GM18511 (cell line): ENCODE results near the gene HIPK2.

Source experiments
- ATAC-seq: cut with Tn5 transposase; IDR thresholded peaks from one replicate; pipeline ENCODE4 v1.9.1; 2021; ENCODE audit warnings: mild to moderate bottlenecking, moderate library complexity; ENCODE audit not compliant: unreplicated experiment

Gene HIPK2

DNA sequence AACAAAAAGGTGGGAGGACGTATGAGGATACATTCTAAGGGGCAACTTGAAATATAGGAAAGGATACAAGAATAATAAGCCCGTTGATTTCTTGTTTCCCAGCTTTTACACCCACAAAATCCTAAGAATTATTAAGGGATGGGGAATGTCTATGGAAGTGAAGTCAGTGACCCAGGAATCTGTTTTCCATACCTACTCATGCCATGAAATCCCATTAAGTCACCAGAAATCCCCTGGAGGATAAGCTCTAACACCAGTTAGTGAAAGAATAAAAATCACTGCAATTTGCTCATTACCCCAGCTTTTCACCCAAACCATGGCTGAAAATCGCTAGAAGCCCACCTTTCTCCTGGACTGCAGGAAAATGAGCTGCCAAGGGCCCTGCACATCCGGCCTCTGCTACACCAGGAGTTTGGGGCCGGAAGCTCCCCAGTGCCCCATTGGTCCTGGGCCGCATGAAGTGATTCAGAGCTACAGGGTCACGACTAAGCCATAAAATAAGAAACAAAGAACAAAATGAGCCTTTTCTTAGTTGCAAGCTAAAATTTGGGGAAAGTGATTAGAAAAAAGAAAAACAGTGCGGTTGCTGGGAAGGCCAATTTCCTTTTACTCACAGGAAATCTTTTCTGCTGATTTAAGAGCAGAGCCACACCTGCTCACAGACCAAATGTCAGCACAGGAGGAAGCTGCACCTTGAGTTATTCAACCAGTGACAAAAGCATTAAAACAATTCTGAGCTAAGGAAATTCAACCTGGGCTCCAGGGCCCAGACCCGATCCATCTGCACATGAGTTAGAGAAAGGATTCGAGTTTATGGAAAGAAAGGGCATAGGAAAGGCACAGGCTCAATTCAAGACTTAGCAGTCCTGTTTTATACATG, 40.3 kb downstream of the HIPK2 start:
- no peak for ATAC-seq

DNA sequence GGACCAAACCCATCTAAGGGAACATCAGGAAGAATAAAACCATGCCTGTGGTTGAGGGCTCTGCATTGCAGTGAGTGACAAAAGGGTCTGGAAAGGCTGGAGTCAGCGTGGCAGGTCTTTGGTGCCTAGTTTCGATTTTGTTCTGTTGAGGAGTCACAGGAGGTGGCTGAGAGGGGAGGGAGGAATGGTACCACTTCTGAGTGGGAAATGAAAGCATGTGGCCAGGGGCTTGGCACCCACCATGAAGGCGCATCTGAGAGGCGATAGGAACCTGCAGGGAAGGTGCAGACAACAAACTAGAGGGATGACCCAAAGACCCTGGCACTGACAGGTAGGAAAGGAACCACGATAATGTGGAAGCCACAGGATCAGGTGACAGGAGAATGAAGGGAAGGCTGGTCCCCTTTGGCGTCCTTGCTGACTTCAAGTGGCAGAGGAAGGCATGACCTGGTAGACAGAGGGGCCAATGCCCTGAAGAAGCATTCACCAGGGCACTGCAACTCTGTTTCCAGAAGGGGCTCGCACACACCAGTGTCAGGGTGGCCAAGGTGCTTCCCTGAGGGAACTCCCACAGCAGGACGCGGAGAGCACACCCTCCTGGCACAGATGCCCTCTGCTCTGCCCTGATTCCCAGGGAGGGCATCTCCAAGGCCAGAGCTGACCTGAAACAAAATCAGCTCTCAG, 41.7 kb downstream of the HIPK2 start:
- ATAC-seq, result no peak

DNA sequence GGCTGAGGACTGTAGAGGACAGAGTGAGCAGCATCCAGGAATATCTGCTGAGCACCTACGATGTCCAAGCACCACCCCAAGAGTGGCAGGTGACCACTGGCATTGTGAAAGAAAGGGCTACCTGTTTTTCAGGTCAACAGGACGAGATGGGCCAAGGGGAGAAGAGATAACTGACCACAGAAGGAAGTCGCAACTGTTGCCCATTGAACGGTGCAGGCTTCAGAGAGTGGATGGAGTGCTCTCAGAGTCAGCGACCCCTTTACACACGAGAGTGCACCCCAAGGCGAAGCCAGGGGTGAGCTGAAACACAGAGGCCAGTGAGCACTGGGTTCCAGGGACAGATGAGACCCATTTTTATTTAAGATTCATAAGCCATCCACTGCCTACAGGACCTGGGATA, 42.3 kb downstream of the HIPK2 start:
- ATAC-seq, result no peak

DNA sequence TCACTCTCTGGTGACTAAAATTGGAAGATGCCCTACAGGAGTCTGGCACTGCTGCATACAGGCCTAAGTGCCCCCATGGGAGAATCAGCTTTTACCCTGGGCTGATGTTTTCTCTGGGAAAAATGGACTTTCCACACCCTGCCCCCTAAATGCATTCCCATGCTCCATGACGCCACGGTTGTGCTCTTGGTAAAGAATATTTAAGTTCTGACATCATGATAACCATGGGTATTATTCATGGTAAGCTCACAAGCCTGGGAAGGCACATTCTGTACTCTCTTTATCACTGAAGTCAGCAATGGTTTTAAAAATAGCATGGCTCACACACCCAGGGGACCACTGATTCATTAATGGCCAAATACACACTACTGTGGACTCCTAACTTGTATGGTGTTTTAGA, 43.4 kb downstream of the HIPK2 start:
- no peak for ATAC-seq

DNA sequence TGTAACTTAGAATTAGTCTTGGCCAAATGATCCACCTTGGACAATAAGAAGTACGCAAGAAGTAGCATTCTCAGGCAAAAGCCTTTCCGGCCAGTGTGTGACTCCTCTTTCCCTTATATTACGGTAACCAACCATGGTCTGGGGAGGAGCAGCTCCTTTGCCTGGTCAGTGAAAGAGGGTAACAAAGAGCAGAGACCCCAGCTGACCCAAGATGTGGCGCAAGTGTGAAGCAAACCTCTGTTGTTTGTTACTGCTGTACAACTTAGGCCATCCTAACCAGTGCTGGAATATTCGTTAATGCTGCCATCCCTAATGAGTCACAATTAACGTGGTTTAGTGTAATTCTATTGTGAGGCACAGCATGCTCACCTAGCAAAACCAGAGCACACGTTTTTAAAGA, 44.0 kb downstream of the HIPK2 start:
- ATAC-seq, result no peak

GRCh38 chr7:139732471-139733167, 45.2 kb downstream of the HIPK2 start:
- ATAC-seq, result no peak

- no peak for ATAC-seq
These were observed 45.9 kb downstream of the HIPK2 start for GRCh38 chr7:139731802-139732470.

- ATAC-seq, result no peak
These were observed 46.8 kb downstream of the HIPK2 start for GRCh38 chr7:139730746-139731612.

DNA sequence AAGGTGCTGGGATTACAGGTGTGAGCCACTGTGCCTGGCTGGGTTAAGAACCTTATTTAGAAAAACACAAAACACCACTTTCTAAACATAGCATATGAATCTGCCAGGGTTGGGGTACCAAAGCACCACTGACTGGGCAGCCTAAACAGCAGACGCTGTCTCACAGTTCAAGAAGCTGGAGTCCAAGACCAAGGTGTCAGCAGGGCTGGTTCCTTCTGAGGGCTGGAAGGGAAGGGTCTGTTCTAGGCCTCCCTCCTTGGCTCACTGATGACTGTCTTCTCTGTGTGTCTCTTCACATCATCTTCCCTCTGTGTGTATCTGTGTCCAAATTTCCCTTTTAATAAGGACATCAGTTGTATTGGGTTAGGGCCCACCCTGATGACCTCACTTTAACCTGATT, 49.6 kb downstream of the HIPK2 start:
- no peak for ATAC-seq

DNA sequence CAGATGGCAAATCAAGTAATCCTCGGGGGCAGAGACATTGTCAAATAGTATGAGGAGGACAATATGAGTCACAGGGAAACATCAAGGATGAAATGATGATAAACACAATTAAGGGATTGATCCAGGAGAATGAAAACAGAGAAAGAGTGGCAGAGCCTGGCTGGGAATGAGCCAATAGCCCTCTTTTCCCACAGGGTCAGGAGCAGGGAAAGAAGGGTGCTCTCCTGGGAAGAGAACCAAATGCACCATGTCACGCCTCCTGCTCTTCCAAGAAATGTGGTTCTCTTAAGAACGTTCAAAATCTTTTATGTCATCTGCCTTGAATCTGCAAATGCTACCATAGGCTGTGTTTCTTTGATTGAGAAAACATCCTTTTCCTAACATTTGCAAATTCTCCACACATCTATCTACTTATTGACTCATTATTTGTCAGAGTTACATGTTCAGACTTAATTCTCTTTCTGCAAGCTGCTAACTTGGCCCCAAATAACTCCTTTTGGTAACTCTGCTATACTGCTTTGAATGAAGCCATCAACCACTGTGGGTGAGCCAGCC, 50.6 kb downstream of the HIPK2 start:
- ATAC-seq, result no peak

DNA sequence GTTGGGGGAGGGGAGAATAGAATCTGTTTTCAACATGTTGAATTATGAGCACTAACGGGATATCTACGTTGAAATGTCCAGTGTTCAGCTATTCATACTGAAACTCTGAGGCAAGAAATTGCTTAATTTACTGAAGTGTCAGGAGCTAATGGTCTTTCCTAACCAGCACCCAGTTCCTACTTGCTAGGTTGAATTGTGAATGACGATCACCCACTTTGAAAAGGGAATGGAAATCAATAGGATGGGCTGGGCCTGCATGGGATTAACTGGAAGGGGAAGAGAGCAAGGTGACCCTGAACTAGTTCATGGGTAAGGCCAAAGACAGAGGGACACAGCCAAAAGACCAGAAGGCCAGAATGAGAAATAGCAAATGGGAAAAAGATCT, 51.3 kb downstream of the HIPK2 start:
- ATAC-seq, result no peak

GRCh38 chr7:139725858-139726484, 51.8 kb downstream of the HIPK2 start:
- ATAC-seq, result no peak

DNA sequence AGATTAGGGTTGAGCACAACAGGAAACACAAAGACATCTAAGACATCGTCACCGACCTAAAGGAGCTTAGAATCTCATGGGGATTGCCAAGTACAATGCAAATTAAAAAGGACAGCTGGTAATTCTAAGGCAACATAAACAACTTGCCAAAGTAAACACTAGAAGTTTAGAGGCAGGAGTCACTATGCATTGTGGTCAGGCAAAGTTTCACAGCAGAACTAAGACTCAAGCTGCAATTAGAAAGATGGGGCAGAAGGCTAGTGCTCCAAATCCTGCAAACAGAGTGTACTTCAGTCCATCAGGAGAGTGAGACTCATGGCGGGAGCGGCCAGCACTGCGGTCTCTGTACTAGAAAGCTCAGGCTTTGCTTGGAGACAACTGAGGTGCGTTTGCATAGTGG, 52.7 kb downstream of the HIPK2 start:
- ATAC-seq, result peak; percentile 77

DNA sequence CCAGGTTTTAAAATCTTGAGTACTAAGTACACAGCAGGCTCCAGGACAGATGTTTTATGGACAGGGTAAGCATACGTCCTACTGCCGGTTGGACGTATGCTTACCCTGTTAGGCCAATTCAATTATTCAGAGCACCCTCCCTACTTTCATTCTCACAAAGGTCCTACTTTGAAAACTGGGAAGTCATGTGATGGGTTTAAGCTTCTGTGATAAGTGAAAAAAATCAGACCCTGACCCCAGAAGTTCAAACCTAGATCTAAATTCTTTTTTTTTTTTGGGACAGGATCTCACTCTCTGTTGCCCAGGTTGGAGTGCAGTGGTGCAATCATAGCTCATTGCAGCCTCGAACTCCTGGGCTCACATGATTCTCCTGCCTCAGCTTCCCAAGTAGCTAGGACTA, 55.2 kb downstream of the HIPK2 start:
- ATAC-seq, result no peak

GRCh38 chr7:139721821-139722220, 56.0 kb downstream of the HIPK2 start:
- ATAC-seq, result no peak

GRCh38 chr7:139721417-139721816, 56.4 kb downstream of the HIPK2 start:
- no peak for ATAC-seq

DNA sequence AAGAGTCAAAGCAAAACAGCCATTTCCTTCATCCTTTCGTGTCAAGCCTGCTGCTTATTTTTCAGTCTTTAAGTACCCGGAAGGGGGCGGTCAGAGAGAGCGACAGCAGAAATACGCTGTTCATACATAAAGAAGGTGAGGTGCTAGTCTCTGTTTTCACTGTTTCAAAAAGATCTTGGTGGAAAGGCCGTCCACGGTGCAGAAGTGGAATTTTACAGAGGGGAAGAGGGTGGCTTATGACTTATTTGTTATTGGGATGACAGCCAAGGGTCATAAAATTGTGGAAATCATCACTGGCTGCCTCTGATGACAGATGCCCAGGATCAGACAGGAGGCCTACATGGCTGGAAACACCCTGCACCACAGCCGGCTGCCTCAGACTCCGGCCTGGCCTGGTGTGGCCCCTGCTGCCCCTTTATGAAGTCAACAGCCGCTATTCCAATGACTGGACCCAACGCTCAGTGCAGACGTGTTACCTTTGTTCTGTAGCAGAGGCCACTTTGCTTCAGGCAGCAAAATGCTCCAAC, 57.0 kb downstream of the HIPK2 start:
- ATAC-seq, result no peak

GRCh38 chr7:139720186-139720585, 57.6 kb downstream of the HIPK2 start:
- no peak for ATAC-seq

DNA sequence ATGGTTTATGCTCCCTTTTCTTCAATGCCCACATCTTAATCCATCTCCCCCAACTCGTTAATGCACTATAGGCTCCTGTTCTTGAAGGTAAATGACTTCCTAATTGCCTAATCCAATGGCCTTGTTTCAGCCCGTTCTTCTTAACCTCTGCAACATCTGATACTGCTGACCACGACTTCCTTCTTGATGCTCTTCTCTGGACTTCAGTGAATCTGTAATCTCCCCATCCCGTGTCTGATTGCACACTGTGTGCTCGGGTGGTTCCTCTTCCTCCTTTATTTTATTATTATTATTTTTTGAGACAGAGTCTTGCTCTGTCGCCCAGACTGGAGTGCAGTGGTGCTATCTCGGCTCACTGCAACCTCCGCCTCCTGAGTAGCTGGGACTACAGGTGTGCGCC, 58.9 kb downstream of the HIPK2 start:
- no peak for ATAC-seq
